HG02970 (cell line): ENCODE results near the gene RYR2.

ENCODE experiments used
- ATAC-seq: cut with Tn5 transposase; IDR thresholded peaks from one replicate; pipeline ENCODE4 v1.9.1; 2021; ENCODE audit warnings: mild to moderate bottlenecking, moderate library complexity, moderate number of reproducible peaks; ENCODE audit not compliant: unreplicated experiment, low FRiP score

RYR2 gene

DNA sequence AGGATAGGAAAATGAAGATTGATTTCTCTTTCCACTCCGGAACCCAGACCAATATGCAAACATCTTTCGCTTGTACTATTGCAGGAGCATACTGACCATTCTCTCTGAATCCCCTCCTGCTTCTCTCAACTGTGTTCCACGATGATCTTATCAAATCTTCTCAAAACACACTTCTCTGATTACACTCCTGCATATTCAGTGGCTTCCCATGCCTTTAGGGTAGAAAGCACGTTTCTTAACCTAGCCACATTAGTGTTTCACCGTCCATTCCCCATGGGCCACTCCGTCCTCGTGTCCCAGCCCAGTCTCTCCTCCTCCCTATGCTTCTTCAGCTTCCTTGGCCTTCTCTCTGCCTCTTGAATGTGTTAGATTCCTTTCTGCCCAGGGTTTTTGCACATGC, 650.3 kb downstream of the RYR2 start:
- ATAC-seq: no peak

DNA sequence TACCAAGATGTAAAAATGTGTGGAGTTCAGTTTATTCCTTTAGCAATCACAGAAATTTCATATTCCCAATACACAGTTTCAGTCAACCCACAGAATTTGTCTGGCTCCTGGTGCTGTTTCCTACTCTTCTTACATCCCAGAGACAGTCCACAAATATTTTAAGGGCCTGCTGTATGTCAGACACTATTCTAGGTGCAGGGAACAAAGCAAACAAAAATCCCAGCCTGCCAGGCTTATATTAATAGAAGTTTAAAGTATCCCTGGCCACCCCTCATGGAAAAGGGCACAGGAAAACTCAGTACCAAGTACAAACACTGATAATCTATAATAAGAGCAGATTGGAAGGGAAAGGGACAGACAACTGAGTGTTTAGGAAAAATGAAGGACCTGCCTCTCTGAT, 653.9 kb downstream of the RYR2 start:
- no peak for ATAC-seq

DNA sequence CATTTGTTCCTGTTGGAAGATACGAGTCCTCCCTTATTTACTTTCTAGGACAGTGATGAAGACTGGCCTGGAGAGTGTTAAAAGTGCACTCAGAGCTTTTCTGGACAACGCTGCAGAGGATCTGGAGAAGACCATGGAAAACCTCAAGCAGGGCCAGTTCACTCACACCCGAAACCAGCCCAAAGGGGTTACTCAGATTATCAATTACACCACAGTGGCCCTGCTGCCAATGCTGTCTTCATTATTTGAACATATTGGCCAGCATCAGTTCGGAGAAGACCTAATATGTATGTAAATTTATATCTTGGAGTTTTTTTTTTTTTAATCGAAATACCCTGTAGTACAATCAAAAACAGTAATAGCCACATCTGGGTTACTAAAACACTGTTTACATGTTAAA, 658.2 kb downstream of the RYR2 start:
- ATAC-seq: no peak

DNA sequence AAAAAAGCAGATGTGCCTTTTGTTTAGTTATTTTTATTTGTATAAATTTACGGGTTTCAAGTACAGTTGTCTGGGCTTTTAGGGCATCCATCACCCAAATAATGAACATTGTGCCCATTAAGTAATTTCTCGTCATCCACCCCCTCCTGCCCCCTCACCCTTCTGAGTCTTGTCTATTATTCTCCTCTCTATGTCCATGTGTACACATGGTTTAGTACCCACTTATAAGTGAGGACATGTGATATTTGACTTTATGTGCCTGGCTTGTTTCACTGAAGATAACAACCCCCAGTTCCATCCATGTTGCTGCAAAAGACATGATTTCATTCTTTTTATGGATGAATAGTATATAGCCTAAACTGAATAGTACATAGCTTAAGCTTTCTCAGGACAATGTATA, 659.5 kb downstream of the RYR2 start:
- no peak for ATAC-seq

DNA sequence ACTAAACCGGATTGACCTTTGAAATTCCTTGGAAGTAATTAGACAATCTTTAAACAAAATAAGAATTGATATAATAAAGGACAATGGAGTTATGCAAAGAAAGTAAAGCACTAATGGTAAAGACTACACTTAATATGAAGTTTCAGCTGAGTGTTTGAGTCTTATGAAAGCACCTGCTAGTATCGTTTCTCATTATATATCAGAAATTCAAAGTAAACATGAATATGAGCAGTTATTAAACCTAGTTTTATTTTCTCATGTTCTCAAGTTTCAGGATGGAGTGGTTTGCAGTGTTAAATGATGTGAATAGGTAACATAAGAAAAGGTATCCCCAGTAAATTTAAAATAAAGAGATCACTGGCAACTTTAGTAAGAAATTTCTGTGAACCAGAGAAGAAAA, 660.2 kb downstream of the RYR2 start:
- ATAC-seq: no peak

DNA sequence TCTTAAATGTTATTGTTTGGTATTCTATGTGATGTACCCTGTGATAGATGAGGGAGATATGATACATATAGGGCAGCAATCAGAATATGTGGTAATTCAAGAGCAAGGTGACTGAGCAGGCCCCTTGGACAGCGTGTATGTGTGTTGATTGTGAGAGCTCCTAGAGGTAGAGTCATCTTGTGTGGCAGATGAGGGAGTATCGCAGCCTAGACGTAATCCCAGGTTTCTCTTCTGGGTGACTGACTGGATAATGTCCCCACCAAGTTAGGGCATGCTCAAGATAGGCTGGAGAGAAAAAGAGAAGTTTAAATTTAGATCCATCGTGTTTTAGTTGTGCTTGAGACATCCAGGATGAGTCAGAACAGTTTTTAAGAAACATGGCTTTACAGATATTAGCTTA, 663.5 kb downstream of the RYR2 start:
- no peak for ATAC-seq

DNA sequence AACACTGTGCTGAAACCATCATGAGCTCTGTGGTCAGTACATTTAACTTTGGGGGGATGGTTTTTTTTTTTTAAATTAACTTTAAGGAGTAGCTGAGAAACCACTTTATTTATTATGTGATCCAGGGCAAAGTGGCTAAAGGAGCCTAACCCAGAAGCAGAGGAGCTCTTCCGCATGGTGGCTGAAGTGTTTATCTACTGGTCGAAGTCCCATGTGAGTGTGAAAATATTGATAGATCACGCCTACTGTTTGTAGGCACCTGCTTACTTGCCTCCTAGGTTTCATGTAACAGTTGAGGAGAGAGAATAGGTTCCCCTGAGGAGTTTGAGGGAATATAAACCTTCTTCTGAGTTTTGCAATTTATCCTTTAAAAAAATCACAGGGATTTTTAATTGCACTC, 667.4 kb downstream of the RYR2 start:
- ATAC-seq: no peak

DNA sequence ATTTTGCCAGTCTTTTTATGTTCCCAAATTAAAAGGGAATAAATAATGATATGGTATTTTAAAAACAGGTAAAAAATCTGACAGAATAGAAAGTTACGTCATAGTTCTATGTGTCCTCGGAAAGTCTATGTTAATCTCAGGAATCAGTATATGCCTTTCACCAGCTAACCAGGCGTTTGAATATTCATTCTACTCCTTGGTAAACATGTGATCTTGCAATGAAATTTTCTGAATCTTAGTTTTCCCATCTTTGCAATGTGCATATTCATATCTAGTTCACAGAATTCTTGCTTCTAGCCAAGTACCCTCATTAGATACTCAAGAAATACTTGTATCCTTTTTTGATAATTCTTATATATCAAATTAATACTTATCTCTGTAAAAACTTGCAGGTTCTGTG, 669.3 kb downstream of the RYR2 start:
- no peak for ATAC-seq

DNA sequence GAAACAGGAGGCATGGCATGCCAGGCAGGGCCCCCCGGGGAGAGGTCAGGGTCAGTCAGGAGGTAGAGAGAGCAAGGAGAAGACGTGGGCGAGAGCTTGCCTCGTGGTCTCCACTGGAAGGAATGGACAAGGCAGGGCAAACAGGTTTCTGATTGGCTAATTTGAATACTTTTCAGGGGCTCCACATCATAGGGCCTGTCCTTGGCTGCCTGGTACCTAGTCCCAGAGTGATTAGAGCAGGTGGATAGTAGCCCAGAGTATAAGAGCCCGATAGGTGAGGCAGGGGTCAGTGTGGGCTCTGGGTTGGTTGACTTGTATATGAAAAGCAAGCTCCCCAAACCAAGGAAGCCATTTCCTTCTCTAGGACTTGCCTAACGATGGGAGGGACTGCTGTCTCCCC, 670.1 kb downstream of the RYR2 start:
- ATAC-seq: no peak

DNA sequence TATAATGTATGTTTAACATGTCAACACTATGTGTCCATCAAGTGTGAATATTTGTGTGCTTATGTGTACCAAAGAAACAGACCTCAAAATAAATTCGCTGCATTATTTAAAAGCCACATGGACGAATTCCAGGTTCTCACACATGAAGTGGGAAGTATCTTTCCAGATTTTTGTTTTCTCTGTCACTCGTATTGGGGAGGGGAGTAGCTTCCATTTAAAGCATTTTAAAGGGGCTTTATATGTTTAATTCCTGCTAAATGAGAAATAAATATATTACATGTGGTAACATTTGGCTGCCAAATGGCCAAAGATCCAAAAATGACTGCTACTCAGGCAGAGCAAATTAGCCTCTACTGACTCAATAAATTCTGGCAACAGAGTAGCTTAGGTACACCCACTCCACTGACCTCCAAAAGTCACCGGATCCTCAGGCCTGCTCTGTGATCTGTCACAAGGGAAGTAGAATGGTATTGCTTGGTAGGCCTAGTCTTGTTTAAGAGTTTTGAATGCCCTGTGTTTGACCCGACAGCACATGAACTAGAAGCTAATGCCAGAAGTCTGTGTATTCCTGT, 670.7 kb downstream of the RYR2 start:
- no peak for ATAC-seq

DNA sequence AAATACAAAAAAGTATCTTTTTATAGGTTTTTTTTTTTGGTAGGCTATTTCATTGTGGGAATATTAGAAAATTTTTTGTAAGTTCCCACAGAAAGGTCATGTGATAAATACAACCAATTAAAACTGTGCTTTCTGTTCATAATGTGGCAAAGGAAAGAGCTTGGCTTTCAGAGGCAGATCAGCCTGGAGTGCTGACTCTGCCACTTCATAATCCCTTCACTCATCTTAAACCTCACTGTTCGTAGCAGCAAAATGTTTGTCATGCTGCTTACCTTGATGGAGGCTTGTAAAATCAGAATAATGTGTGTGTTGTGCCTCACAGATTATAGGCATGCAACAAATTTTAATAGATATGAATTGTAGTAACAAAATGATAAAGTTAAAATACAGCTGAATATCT, 671.9 kb downstream of the RYR2 start:
- no peak for ATAC-seq

DNA sequence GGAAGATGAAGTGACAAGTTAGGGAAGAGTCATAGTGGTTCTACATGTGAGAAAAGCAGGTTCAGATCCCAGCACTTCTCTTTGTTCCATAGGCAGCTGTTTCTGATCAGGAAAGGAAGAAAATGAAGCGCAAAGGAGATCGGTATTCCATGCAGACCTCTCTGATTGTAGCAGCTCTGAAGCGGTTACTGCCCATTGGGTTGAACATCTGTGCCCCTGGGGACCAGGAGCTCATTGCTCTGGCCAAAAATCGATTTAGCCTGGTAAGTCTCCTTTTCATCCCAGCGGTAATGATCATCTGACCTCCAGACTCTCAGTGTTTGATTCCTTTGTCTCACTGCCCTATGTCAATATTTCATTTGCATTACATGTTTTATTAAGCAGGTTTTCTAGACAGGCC, 675.1 kb downstream of the RYR2 start:
- no peak for ATAC-seq

DNA sequence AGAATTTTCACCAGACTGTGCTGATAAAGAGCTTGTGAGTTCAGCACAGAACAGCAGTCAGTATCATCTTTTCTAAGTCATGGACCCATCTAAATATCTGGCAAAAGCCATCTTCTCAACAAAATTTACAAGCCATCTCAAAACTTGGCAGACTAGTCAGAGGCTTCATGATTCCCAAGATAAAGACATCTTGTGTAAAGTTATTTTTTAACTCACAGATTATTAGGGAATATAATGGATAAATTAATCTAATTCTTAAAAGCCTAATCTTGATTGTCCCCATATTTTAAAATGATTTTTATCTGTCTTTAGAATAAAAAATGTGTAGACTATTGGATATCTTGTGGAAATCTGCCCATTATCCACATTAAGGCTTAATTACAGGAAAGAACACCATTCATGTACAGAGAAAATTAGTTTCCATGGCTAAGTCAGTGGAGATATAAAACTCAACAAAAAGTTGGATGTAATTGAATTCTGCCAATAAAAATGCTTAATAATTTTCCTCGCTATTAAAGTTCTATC, 688.9 kb downstream of the RYR2 start:
- no peak for ATAC-seq

DNA sequence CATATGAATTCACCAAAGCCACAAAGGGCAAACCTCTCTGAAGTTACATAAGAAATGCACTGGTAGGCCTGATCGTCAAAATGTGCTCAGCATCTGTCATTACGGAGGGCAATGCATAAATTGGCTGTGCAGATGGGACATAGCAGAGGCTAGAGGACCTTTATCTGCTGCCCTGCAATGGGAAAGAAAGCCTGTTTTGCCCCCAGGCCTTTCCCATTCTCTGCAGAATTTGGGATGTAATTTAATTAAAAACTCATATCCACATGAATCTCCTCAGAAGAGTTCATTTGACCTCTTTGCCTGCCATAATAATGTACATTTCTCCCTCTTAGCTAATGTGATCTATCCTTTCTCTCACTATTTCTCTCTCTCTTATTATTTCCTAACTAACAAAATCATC, 690.7 kb downstream of the RYR2 start:
- ATAC-seq: no peak

DNA sequence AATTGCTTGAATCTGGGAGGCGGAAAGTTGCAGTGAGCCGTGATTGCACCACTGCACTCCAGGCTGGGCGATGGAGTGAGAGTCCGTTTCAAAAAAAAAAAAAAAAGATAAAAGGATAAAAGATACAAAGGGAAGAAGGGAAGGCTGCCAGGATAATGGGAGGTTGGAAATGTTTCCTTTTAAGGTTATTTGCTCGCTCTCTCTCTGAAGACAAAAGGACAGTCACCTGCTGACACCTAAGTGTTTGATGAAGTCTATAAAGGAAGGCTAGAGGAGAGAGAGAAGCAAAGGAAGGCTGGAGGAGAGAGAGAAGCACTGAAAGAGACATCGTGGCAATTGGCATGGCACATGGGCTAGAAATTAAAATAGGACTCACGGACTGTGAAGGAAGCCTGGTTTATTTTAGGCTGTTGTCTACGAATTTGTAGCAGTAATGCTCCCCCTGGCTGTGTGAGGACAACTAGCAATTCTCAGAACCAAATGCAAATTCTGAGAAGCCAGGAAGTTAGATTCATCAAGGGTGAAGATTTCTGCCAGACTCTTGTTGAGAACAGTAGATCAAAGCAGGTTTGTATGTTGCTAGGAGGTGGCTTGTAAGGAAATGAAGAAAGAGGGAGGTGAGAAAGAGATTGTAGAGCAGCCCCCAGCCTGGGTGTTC, 694.5 kb downstream of the RYR2 start:
- ATAC-seq: no peak

DNA sequence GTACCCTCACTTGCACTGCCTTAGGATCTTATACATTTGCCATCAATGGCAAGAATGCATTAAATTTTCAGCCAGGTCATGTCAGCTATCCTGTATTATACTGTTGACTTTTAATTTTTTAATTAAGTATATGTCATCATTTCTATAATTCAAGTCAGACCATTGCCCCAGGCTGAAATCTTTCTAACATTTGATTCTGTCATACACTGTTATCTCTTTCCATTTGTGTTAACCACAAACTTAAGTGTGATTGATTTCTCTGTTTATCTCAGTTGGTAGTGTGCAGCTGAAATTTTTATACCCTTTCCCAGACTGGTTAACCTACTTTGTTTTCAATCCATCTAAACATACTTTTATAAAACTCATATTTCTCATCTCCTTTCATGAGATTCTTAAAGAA, 695.5 kb downstream of the RYR2 start:
- ATAC-seq: no peak

DNA sequence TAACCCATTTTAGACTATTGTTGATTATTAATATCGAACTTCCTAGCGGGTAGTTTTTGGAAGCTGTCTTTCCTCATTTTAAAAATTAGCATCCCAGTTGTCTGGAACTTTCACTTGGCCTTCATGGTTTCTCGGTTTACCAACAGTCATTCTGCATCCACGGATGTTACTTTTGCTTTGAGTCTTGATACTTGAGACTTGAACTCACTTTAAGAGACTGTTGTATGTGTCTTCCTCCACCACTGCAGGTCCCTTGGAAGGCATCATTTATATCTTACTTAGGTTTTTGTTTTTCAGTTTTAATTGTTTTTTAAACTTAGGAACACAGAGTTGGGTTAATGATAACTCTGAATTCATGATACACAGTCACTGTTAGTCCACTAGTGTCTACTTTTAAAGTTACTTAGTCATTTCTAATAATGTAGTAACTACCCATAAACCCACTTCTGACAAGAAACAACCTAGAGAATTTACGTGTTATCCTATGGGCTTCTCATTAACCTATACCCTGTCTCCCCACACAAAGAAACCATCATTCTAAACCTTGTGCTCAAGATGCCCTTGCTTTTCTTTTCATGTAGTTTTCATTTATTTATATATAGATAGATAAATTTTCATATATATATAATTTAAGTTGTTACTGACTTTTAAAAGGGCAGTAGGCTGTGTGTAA, 696.1 kb downstream of the RYR2 start:
- ATAC-seq: no peak

DNA sequence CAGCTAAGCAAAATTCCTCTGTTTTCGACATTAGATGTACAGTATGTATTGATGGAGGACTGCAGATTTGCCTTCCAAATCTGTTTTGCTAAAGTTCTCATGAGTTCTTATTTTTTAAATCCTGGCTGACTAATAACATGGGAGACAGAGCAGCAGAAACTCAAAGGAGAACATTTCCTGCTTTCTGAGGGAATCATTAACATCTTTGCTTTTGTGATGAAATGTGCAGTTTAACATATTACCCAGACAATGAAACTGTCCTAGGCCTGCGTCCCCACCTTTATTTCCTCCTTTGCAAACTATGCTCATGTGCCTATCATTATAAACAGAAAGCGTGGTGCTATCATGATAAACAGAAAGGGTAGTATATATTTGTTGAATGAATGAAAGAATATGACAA, 698.9 kb downstream of the RYR2 start:
- no peak for ATAC-seq

DNA sequence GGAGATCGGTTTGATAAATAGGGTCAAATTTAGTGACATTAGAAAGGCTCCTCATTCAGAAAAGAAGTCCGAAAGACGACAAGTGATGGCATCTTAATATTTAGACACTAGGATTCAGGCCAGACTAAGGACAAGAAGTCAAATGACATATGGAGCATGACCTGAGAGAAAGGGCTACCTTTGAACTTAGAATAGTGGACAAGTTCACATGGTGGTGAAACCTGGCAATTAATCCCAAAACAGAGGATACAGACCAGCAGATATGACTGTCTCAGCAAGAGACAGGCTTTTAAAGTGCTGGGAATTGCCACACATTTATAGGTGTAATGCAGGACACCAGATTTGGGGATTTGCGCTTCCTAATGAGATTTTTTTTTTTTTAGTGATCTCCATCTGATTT, 703.6 kb downstream of the RYR2 start:
- no peak for ATAC-seq

DNA sequence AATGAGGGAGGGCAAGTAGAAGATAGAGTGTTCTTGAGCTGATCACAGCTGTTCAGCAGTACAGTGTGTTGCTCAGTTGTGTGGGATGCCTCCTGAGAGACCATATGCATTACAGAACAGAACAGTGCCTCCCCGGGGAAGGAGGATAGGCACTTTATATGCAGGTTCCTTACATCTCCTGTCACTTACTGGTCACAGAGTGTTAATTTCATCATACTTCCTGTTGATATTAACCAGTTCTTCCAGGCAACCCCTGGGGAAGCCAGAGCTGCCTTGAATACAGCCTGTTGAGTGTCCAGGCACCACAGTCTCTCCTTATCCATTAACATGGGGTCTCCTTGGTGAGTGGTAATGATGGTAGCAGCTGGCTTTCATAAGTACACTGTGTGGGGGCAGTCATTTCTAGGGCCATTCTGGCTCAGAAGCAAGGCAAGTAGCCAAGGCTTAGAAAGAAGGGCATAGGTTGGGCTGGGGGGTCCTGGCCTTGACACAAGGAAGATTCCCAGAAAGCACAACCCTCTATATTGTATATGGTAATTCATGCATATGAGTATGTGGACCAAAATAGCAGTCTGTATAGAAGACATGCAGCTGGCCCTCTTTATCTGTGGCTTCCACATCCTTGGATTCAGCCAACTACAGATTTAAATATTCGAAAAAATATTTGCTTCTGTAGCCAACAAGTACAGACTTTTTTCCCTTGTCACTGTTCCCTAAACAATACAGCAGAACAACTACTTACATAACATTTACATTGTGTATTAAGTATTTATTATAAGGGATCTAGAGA, 706.4 kb downstream of the RYR2 start:
- ATAC-seq: no peak

DNA sequence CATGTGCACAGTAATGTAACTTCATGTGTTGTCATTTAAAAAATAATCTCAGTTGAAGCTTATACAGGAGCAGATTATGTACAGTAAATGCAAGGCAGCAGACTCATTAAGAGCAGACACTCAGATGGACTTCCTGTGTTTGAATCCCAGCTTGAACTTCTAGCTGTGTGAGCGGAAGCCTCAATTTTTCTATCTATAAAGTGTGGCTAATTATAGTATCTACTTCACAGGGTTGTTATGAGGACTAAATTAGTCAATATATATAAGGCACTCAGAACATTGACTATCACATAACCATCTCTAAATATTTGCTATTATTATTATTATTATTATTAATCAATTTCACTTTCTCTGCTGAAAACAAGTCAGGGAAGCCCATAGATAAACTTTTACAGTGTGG, 707.1 kb downstream of the RYR2 start:
- no peak for ATAC-seq
